Measurements from ENCODE around the gene GXYLT2. TPM values are rescaled to one million over a fixed set of nuclear protein-coding genes. Genes with fewer than 3 reads are reported as not detected.

The GXYLT2 gene
- total RNA-seq, 1 donor from 2014 or later, result 0.08 TPM

GRCh38 chr3:73024836-73025235 lies 137.0 kb downstream of the GXYLT2 start:
- Mint-ChIP-seq H3K27ac (no peak overlapping the region), H3K27me3 (ENCODE audit: insufficient read depth) (no peaks in the 10 kb centered on the region), H3K9me3 (no peaks in the 10 kb centered on the region), H3K4me1 (ENCODE audit: low read depth) (peaks cover 44% of the 10 kb centered on the region), H3K4me3 (no peak overlapping the region), H3K36me3 (ENCODE audit: low read depth) (peaks cover 13% of the 10 kb centered on the region)
- DNase-seq (ENCODE audit: low spot score), result no peak
- intact Hi-C loops (cut with micrococcal nuclease), result no loop called here

GRCh38 chr3:73026111-73026759 lies 138.4 kb downstream of the GXYLT2 start:
- intact Hi-C loops (cut with micrococcal nuclease), result no loop called here
- Mint-ChIP-seq H3K36me3 (ENCODE audit: low read depth) (peaks cover 13% of the 10 kb centered on the region), H3K4me3 (no peak overlapping the region), H3K4me1 (ENCODE audit: low read depth) (peaks cover 44% of the 10 kb centered on the region), H3K9me3 (no peaks in the 10 kb centered on the region), H3K27me3 (ENCODE audit: insufficient read depth) (no peaks in the 10 kb centered on the region), H3K27ac (no peak overlapping the region)
- DNase-seq (ENCODE audit: low spot score), result no peak

Other genes starting within 250 kb of the GXYLT2 start
- gene SHQ1, start 39.6 kb upstream of the GXYLT2 start, total RNA-seq, result 46.1 and 48.5 TPM in 2 replicates
- gene PPP4R2, start 108.8 kb downstream of the GXYLT2 start, total RNA-seq, result 113 and 125 TPM in 2 replicates
- 8.4 and 9.6 TPM in 2 replicates for gene EBLN2, start 173.6 kb downstream of the GXYLT2 start, total RNA-seq

Measured in activated T-helper 1 cell treated with anti-CD3 and anti-CD28 coated beads, Interleukin-12 subunit alpha, Interleukin-12 subunit beta, Interleukin-2, Interleukin-4 antibody, amounts not matched to agents 30 ng/mL and 10 ng/mL and 1 ng/mL, durations not matched to agents 14 hours and 24 hours and 36 hours (primary cell).